Breast epithelium (tissue), 4 donors: ENCODE measurements around the gene CENPP. TPM values are rescaled to one million over a fixed set of nuclear protein-coding genes. Genes with fewer than 3 reads are reported as not detected.

Experiments
- DNase-seq, 2 donors: peaks; one replicate each; pipeline ENCODE4 v3.0.0-alpha.2; 2019; ENCODE audit warnings: low spot score in 2 of 2
- H3K27ac ChIP-seq, 2 donors: fragments of 200-600 bp; sonication (generic) in 1 of 2; one replicate each; pipeline ENCODE4 v1.5.1; 2016 to 2019; ENCODE audit warnings: mild to moderate bottlenecking in 1 of 2
- H3K27me3 ChIP-seq, 2 donors: fragments of 200-600 bp; sonication (generic) in 1 of 2; one replicate each; pipeline versions ENCODE4 v1.5.1 to v1.6.0; 2017 to 2019; ENCODE audit warnings: control low read depth in 1 of 2, mild to moderate bottlenecking in 1 of 2
- H3K36me3 ChIP-seq: fragments of 200-600 bp; one replicate; pipeline ENCODE4 v1.5.1; 2019
- H3K4me1 ChIP-seq, 2 donors: fragments of 200-600 bp; sonication (generic); one replicate each; pipeline ENCODE4 v1.5.1; 2016 to 2019; ENCODE audit warnings: control low read depth in 1 of 2
- H3K4me3 ChIP-seq, 3 donors: fragments of 200-600 bp; sonication (generic); 1 replicate in 2 of 3; 2 replicates in 1 of 3; pipeline ENCODE4 v1.5.1; 2016 to 2019; ENCODE audit warnings: mild to moderate bottlenecking in 3 of 3, moderate library complexity in 2 of 3
- H3K9me3 ChIP-seq, 2 donors: fragments of 200-600 bp; sonication (generic) in 1 of 2; one replicate each; pipeline ENCODE4 v1.5.1; 2016 to 2019; ENCODE audit warnings: control low read depth in 1 of 2
- POLR2A ChIP-seq: fragments of 450-650 bp; IDR thresholded peaks from one replicate; pipeline ENCODE4 v1.6.1; 2016; ENCODE audit warnings: antibody characterized with exemption, mild to moderate bottlenecking, moderate library complexity
- POLR2AphosphoS5 ChIP-seq, 3 donors: sonication (generic); formaldehyde crosslinking; IDR thresholded peaks; one replicate each; pipeline ENCODE4 v1.6.1; 2017; ENCODE audit warnings: antibody characterized with exemption in 3 of 3
- intact Hi-C: fragments of 100-400 bp; cut with DNase I; formaldehyde crosslinking; loops from one replicate; pipeline ENCODE4 v1.15.1; 2023; ENCODE audit warnings: low total_unique reads
- total RNA-seq, 3 donors: library from RNA; depleted of rRNA; stranded (reverse); fragments of >200 nt; gene quantifications; one replicate each; pipeline ENCODE4 v1.1.0, GENCODE V29; 2016
- TF ChIP-seq, protein P1 (sequence below), 3 donors: fragments of 450-650 bp; IDR thresholded peaks; one replicate each; pipeline ENCODE4 v1.5.1; 2016 to 2017; ENCODE audit warnings: antibody characterized with exemption in 3 of 3, mild to moderate bottlenecking in 3 of 3, moderate library complexity in 3 of 3

The CENPP gene
- total RNA-seq, 3 donors from 2014 or later = 3.9 to 6.1 (median 4.5) TPM

GRCh38 chr9:92298036-92298435, 27.7 kb upstream of the CENPP start:
- no peak for DNase-seq
- H3K36me3 ChIP-seq = peaks cover 18% of the 10 kb centered on the region
- intact Hi-C loops = no loop called here
- H3K27me3 ChIP-seq = no peaks in the 10 kb centered on the region
- peaks cover 3 to 5% of the 10 kb centered on the region in 2 donors for H3K4me1 ChIP-seq
- H3K4me3 ChIP-seq = no peak overlapping the region
- H3K9me3 ChIP-seq = no peaks in the 10 kb centered on the region
- H3K27ac ChIP-seq = no peak overlapping the region
- no peak for TF ChIP-seq POLR2A
- TF ChIP-seq, protein P1, sequence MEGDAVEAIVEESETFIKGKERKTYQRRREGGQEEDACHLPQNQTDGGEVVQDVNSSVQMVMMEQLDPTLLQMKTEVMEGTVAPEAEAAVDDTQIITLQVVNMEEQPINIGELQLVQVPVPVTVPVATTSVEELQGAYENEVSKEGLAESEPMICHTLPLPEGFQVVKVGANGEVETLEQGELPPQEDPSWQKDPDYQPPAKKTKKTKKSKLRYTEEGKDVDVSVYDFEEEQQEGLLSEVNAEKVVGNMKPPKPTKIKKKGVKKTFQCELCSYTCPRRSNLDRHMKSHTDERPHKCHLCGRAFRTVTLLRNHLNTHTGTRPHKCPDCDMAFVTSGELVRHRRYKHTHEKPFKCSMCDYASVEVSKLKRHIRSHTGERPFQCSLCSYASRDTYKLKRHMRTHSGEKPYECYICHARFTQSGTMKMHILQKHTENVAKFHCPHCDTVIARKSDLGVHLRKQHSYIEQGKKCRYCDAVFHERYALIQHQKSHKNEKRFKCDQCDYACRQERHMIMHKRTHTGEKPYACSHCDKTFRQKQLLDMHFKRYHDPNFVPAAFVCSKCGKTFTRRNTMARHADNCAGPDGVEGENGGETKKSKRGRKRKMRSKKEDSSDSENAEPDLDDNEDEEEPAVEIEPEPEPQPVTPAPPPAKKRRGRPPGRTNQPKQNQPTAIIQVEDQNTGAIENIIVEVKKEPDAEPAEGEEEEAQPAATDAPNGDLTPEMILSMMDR (IDR thresholded peaks at IDR 0.05) = no peak
- no peak for TF ChIP-seq POLR2AphosphoS5 (IDR thresholded peaks at IDR 0.05)

- DNase-seq = no peak
- no peaks in the 10 kb centered on the region for H3K9me3 ChIP-seq
- no peak overlapping the region for H3K27ac ChIP-seq
- peaks cover 3 to 5% of the 10 kb centered on the region in 2 donors for H3K4me1 ChIP-seq
- peaks cover 18% of the 10 kb centered on the region for H3K36me3 ChIP-seq
- TF ChIP-seq, protein P1 (IDR thresholded peaks at IDR 0.05) = no peak
- TF ChIP-seq POLR2AphosphoS5 (IDR thresholded peaks at IDR 0.05) (no peak), POLR2A (no peak)
- H3K4me3 ChIP-seq = no peak overlapping the region
- intact Hi-C loops = no loop called here
- no peaks in the 10 kb centered on the region for H3K27me3 ChIP-seq
Observed at GRCh38 chr9:92299116-92299515, 26.6 kb upstream of the CENPP start.

DNA sequence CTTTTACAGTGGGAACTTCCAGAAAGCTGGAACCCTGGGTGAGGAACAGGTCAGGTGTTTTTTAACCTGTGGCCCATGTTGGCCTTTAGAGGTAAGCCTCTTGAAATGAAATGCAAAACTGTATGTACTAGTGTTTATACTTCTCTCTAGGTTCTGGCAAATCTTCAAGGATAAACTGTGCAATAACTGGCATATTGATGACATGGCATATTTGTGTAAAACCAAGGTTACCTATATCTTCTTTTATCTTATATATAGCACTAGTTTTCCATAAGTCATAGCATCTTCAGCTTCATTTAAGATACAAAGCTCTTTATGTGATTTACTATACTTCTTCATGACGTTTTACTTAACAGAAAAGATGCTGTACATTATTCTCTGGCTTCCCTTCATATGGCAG, 24.8 kb upstream of the CENPP start:
- H3K9me3 ChIP-seq = no peaks in the 10 kb centered on the region
- peaks cover 18% of the 10 kb centered on the region for H3K36me3 ChIP-seq
- no peak overlapping the region for H3K27ac ChIP-seq
- no peak for DNase-seq
- H3K4me1 ChIP-seq = no peaks in the 10 kb centered on the region
- TF ChIP-seq POLR2AphosphoS5 (IDR thresholded peaks at IDR 0.05) (no peak), POLR2A (no peak)
- TF ChIP-seq, protein P1 (IDR thresholded peaks at IDR 0.05) = no peak
- H3K4me3 ChIP-seq = no peak overlapping the region
- no peaks in the 10 kb centered on the region for H3K27me3 ChIP-seq
- intact Hi-C loops = no loop called here

GRCh38 chr9:92308893-92309292, 16.9 kb upstream of the CENPP start:
- intact Hi-C loops = no loop called here
- TF ChIP-seq, protein P1 (IDR thresholded peaks at IDR 0.05) = no peak
- no peak for TF ChIP-seq POLR2AphosphoS5 (IDR thresholded peaks at IDR 0.05)
- no peak for TF ChIP-seq POLR2A
- Histone ChIP-seq H3K27ac (no peak overlapping the region), H3K4me1 (no peaks in the 10 kb centered on the region), H3K9me3 (no peaks in the 10 kb centered on the region), H3K36me3 (peaks cover 4% of the 10 kb centered on the region), H3K4me3 (no peak overlapping the region), H3K27me3 (no peaks in the 10 kb centered on the region)
- no peak for DNase-seq

- Histone ChIP-seq H3K4me3 (no peak overlapping the region), H3K9me3 (no peaks in the 10 kb centered on the region), H3K27ac (no peak overlapping the region), H3K36me3 (peaks cover 4% of the 10 kb centered on the region), H3K4me1 (no peaks in the 10 kb centered on the region), H3K27me3 (no peaks in the 10 kb centered on the region)
- no peak for DNase-seq
- intact Hi-C loops = no loop called here
- TF ChIP-seq POLR2A (no peak), POLR2AphosphoS5 (IDR thresholded peaks at IDR 0.05) (no peak)
- TF ChIP-seq, protein P1 (IDR thresholded peaks at IDR 0.05) = no peak
Observed at GRCh38 chr9:92310562-92310961, 15.2 kb upstream of the CENPP start.
